Stimulated activated CD4-positive, alpha-beta T cell treated with anti-CD3 and anti-CD28 coated beads, TNF-alpha, amount 100 ng/mL, for 24 hours (primary cell): ENCODE measurements around the gene VPS37C.
"Not testable (repeated sequence)": the region's sequence is repeated elsewhere in the genome, so short reads cannot be mapped to it uniquely, and the experiment has no call there.

Experiments used
- DNase-seq, 3 experiments: peaks; one replicate each; pipeline ENCODE4 v3.0.0-alpha.2; 2020; ENCODE audit warnings: low read depth in 3 of 3

VPS37C gene

DNA sequence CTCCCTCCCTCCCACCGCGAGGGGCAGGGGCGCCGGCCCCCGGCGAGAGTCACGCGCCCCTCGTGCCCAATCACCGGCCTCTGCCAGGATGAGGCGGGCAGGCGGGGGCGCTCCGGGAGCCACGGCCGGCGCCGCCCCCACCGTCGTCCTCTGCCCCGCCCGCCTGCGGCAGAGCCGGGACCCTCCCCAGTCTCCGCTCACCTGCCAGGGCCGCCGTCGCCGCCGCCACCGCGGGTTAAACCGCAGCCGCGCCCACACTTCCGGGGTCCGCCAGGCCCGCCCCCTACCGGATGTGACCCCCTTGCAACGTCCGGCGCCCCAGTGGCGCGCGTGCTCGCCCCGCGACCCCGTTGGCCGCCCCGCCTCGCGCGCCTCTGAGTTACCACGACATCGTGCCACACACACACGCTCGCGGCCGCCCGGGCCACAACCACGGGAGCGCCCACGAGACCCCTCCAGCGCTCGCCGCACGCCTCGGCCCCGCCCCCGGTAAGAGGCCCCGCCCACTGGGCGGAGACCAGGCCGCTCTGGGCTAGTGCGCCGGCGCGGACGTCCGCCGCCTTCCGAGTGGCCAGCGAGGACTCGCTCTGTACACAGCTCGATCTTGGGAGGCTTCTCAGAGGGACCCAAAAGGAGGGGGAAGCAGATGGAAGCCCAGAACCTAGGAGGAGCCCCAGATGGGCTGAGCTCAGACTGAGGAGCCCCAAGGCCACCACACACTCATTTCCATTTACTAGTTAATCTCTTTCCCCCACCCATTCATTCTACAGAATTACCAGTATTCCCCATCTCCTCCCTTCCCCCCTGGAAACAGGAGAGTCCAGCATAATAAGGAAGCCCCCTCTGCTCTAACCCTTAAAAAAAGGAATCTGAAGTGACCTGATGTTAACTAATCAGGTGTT is at the start of gene VPS37C:
Gene VPS37C (minus strand): TSS at position 237 of the 902 bp plus-strand sequence. CDS start 22,597 bp downstream, outside the sequence.
- peak; percentile 83 to 93 (median 86) for DNase-seq

DNA sequence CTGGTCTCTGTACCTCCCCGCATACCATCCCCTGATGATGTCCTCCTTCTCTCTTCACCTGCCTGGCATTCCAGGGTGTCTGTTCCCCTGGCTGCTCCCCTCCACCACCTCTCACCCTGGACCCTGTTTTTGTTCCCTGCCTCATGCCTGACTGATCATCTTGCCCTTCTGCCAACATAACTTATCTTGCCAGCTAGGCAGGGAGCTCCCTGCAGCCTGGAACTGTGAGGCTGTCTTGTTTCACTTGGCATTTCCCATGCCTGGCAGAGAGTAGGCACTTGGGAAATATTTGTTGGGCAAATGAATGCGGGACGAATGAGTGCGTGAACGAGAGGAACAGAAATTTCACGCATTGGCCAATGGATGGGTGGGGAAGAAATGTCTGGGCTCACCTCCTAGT is 49.4 kb upstream of the VPS37C start:
- not testable (repeated sequence) for DNase-seq

DNA sequence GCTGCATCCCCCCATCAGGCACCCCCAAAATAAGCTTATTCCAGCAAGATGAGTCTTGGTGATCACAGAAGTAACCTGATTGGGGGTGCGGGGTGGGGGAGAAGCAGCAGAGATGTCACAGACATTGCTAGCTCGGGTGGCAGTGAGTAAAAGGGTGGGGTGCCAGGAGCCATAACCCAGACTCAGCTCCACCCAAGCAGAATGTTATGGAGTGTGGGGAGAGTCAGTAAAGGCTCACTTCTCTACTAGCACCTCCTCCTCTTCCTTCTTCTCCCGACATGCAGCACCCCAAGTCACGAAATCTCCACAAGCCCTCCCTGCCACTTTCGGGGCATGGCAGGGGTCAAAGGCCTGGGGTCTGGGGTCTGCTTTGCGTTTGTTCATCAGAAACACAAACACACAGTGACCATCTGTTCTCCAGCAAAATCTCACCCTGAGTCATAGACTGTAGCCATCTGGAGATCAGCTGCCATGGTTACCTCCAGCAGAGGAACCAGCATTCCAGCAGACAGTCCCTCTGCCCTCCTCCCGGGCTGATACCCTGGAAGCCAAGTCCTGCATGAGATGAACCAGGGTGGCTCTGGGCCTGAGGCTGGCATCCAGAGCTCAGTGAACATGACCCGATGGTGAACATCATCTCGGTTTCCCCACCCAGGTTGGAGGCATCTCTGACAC is 46.5 kb upstream of the VPS37C start:
- not testable (repeated sequence) for DNase-seq

DNA sequence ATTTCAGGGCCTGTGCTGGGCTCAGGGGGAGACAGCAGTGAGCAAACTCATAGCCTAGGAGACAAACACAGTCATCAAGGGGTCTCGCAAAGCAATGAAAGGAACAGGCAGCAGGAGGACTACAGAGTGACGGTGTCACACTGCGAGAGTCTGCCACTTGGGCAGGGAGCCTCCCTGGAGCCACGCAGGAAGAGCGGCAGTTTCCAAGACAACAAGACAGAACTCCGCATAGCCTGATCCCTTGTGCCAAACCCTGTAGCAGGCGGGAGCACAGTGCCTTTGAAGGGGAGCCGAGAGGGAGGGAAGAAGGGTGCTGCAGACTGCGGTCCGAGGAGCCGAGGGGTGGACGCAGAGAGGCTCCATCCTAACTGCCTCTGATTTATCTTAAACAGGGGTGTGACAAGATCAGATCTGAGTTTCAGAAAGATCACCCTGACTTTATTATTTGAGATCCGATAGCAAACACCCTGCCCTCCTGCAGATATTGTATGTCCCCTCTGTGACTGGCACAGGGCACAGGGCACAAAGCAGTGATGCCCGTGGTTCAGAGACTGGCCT is 43.4 kb upstream of the VPS37C start:
- DNase-seq = not testable (repeated sequence)

DNA sequence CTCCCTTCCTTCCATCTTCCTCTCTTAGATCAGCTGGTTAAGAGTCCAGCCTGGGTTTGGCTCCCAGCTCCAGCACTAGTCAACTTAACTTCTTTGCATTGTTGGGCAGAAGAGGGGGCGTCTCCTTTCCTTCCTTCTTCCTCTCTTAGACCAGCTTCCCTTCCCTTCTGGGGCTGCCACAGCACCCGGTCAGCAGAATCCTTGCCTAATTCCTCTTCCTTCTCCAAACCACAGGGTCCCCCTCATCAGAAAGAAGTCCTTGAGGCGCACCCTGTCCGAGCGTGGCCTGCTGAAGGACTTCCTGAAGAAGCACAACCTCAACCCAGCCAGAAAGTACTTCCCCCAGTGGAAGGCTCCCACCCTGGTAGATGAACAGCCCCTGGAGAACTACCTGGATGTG is 42.6 kb upstream of the VPS37C start:
- DNase-seq = not testable (repeated sequence)

DNA sequence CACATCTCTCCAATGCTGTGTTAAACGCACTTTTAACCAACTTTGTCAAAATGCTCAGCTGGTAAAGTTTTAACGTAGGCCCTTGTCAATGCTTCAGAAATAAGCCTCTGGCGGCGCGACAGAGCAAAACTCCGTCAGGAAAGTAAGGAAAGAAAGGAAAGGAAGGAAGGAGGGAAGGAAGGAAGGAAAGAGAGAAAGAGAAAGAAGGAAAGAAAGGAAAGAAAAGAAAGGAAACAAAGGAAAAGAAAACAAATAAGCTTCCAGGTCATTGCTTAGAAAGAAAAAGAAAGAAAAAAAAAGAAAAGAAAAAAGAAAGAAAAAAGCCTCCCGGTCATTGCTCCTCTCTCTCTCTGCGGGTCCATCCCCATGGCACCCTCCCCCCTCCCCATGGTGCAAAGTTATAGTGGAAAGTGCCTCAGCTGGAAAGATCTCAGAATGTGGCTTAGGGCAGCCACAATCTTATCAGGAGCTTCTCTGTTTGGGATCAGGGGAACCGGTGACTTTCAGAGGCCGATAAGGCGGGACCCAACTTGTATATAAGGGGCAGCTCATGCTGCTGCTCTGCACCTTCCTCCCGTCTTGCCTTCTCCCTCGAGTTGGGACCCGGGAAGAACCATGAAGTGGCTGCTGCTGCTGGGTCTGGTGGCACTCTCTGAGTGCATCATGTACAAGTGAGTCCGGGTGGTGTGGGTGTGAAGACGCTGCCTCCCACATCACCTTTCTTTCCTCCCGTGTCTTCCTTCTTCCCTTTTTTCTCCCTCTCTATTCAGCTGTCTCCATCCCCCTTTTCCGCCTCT is 41.9 kb upstream of the VPS37C start, which contains the start of gene PGA3:
Gene PGA3 (plus strand): TSS at position 566 of the 797 bp plus-strand sequence. CDS start 50 bp downstream, at position 616.
- DNase-seq = not testable (repeated sequence)

DNA sequence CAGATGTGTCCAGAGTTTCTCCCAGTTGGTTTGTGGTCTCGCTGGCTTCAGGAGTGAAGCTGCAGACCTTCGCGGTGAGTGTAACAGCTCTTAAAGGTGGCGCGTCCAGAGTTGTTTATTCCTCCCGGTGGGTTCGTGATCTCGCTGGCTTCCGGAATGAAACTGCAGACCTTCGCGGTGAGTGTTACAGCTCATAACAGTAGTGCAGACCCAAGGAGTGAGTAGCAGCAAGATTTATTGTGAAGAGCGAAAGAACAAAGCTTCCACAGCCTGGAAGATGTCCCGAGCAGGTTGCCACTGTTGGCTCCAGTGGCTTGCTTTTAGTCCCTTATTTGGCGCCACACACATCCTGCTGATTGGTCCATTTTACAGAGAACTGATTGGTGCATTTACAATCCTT is 40.2 kb upstream of the VPS37C start:
- DNase-seq = no peak

DNA sequence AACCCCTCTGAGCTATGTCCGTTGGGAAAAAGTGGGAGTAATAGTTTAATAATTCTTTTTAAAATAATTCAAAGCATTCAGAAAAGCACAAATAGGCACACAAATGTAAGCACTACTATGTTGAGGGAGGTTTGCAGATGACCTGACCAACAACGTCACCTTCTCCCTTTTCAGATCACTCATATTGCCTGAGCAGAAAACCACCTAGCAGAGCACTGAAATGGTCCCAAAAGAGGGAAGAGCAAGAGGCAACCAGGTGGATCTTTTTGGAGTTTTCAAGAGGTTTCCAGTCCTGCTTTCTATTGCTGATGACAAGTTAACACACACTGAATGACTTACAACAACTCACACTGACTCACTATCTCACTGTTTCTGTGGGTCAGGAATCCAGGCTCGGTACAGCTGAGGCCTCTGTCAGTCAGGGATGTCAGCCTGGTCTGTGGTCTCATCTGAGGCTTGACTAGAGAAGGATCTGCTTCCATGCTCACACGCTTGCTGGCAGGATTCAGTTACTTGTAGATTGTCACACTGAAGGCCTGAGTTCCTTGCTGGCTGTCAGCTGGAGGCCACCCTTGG is 37.8 kb upstream of the VPS37C start:
- DNase-seq = no peak

DNA sequence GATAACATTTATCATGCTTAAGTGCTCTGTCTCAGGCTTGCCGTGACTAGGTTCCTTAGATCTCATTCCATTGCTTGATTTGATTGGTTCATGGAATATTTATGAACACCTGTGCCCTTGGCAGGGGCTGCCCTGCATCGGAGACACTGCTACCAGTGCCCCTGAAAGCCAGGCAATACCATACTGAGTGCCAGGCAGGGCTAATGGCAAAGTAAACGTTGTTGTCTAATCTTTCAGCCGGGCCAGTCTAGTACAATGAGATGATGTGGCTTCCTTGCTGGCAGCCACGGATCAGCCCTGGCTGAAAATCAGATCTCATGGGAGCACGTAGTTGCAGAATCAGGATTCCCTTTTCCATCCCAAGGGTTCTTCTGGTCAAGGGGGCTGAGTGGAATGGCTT is 37.1 kb upstream of the VPS37C start:
- no peak for DNase-seq

DNA sequence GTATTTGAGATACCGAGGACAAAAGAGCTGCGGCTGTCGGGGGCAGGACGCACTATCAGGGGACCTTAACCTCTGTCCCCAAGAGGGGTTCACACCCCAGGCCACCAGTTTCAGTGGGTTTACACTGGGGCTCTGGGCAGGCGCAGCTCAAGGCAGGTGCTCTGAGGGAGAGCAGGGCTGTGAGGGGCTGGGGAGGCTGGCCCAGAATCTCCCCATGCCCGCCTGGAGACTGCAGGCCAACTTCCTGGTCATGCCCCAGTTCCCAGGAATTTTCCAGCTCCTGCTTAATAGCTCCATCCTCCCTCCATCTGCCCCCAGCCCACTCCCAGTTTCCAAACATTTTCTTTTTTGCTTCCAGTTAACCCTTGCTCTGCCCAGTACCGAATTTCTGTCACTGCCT is 34.5 kb upstream of the VPS37C start:
- no peak for DNase-seq

DNA sequence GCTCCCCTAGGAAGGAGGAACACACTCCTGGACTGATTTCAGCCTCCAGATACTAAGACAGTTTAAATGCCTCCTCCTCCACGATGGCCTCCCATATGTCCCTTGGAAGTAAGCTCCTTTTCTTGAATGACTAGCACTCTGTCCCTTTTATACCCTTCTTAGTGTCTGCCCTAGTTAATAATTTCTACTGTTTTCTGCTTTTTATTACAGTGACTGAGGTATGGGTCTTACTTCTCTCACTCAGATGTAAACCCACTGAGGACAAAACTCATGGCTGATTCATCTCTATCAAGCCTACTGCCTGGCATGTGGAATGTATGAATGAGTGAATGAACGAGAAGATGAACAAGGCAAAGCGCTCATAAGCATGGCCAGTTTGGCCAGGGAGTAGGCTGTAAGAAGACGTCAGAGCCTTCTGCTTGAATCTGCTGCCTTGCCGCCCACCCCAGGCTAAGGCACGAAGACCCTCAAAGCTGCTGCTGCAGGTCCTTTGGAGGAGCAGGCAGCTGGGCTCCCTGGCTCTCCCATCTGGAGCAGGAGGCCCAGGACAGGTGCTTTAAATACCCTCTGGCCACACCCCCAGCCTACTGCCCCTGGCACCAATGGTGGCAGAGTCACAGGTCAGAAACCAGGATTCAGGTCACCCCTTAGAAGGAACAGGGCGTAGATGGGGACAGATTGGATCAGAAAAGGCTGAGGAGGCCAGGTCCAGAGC is 33.9 kb upstream of the VPS37C start:
- no peak for DNase-seq

DNA sequence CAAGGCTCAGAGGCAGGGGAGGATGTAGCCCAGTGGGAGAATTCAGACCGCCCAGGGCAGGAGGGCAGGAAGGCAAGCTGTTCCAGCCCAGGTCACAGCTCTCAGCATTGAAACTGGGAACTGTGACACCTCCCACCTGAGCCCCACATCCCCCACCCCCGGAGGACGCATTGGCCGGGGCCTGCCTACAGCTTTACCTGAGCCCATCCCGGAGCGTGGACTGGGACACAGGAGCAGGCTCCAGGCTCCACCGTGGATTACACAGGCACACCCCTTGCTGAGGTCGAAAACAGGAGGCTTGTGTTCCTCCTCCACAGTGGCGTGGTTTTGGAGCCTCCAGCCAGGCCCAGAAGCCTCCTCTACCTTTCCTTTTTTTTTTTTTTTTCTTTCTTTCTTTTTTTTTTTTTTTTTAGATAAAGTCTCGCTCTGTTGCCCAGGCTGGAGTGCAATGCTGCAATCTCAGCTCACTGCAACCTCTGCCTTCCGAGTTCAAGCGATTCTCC is 33.0 kb upstream of the VPS37C start:
- DNase-seq = no peak

DNA sequence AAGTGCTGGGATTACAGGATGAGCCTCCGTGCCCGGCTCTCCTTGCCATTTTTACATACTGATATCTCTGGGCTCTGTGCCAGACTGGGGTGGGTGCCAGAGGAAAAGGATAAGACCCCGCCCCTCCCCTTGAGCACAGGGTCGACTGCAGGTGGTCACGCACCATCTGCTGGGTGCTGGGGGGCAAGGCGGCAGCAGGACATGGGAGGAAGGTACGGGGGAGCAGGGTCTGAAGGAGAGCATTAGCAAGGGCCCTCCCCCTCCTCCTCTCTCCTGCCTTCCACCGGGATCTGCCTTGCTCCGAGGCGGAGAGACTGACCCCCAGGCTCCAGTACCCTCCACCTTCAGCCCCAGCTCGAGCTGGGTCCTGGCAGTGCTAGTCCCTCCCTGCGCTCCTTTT is 32.4 kb upstream of the VPS37C start:
- DNase-seq = no peak

DNA sequence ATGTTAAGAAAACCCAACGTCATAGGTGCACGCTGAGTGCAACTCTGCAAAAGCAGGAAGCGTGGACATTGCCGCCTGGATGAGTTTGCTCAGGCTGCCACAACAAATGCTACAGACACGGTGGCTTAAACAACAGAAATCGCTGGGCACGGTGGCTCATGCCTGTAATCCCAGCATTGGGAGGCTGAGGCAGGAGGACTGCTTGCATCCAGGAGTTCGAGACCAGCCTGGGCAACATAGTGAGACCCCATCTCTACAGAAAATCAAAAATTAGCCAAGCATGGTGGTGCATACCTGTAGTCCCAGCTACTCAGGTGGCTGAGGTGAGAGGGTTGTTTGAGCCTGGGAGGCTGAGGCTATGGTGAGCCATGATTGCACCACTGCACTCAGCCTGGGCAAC is 28.7 kb upstream of the VPS37C start:
- DNase-seq = no peak

DNA sequence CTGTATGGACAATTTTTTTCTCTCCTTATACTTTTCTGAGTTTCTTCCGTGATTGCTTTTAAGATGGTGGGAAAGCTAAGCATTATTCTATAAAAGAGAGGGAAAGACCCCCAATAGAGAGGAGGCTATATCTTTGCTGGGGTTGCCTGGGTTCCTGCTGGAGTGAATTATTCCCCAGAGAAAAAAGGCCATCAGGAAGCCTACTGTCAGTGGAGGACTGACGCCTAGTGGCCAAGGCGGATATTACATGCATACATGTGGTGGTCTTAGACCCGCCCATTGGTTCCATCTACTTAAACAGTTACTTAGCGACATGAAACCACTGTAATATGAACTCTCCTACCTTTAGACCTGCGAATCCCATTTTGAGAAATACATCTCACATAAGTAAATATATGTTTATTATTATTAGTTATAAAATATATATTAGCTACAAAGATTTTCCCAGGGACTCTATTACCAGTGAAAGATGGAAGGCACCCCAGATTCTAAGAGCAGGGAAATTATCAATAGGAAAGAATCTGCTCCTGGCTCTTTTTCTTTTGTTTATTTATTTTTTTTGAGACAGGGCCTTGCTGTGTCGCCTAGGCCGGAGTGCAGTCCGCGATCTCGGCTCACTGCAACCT is 26.4 kb upstream of the VPS37C start:
- DNase-seq = peak; percentile 66 to 79 (median 77)

DNA sequence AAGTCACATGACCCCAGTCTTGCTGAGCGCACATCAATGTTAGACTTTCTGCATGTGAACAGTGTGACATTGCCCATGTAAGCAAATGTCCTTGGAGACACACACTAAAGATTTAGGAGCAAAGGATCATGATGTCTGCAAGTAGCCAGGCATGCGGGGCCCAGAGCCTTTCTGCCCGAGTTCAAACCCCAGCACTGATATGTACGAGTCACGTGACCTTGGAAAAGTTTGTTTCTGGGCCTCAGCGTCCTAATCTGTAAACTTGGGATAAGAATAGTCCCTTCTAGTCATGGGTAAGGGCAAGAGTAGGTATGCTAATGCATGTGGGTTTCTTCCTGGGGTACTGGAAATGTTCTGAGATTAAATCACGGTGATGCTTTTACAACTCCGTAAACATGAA is 25.3 kb upstream of the VPS37C start:
- DNase-seq = no peak

DNA sequence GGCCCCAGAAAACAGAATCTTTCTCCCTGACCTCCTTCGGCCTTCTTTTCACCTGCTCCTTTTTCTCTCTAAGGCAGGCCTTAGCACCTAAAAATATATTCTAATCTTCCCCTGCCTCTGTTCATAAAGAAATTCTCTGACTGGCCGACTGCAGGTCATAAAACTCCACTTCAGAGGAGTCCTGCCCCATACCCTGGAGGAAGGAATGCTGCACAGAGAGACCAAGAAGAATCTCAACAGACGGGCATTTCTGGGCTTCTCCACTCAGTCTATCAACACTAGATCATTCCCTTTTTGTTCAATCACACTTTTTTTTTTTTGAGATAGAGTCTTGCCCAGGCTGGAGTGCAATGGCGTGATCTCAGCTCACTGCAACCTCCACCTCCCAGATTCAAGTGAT is 22.4 kb upstream of the VPS37C start:
- no peak for DNase-seq

DNA sequence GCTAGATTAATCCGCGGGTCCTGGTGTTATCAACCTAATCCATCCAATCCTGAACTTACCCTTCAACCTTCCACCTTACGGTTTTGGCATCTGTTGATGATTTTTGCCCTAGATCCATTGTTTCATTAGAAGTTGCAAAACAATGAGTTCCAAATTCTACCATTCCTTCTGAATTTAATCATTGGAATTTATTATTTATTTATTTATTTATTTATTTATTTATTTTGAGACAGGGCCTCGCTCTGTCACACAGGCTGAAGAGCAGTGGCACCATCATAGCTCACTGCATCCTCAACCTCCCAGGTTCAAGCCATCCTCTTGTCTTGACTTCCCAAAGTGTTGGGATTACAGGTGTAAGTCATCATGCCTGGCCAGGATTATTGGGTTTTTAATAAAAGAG is 20.3 kb upstream of the VPS37C start:
- DNase-seq = no peak

DNA sequence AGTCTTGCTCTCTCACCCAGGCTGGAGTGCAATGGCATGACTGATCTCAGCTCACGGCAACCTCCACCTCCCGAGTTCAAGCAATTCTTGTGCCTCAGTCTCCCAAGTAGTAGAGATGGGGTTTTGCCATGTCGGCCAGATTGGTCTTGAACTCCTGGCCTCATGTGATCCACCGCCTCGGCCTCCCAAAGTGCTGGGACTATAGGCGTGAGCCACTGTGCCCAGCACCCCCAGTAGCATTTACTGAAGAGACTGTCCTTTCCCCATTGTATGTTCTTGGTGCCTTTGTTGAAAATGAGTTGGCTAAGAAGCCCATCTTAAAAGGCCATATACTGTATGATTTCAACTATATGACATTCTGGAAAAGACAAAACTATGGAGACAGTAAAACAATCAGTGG is 19.0 kb upstream of the VPS37C start:
- not testable (repeated sequence) for DNase-seq

DNA sequence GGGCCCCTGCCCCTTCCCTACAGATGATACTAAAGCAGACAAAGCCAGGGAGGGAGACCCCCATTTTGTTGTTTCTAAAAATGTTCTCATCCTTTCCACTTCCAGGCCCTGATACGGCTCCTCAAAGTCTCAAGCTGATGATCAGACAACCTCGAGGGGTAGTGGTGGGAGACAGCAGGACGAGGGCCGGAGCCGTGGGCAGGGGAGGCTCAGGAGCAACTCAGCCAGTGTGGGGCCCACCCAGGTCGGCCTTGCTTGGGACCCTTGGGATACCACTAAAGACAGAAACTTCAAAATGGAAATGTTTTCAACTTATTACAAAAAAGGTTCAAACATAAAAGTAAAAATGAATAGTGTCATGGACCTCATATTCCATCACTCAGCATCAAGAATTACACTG is 15.2 kb upstream of the VPS37C start:
- DNase-seq = no peak
